Right hindlimb (tissue), 1 donor: ENCODE results near the gene ELF1.

Experiments used
- DNase-seq: peaks from one replicate; pipeline ENCODE4 v3.0.0-alpha.2; 2018

Gene ELF1

DNA sequence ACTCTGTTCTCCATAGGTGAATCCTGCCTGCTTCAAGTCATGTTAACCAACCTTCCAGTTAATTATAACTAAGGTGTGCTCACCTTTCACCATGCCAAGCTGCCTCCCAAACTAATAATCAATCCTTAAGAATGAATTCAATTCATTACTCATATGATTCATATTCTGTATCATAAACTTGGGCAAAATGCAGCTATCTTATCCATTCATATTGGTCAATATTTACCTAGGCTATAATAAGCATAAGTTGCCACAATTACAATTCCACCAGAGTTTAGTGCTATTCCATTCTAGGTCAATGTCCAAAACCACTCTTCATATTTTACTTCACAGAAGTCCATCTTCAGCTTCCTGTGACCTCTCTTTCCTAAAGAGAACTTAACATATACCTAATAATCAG, 13.4 kb downstream of the ELF1 start:
- DNase-seq, result no peak

DNA sequence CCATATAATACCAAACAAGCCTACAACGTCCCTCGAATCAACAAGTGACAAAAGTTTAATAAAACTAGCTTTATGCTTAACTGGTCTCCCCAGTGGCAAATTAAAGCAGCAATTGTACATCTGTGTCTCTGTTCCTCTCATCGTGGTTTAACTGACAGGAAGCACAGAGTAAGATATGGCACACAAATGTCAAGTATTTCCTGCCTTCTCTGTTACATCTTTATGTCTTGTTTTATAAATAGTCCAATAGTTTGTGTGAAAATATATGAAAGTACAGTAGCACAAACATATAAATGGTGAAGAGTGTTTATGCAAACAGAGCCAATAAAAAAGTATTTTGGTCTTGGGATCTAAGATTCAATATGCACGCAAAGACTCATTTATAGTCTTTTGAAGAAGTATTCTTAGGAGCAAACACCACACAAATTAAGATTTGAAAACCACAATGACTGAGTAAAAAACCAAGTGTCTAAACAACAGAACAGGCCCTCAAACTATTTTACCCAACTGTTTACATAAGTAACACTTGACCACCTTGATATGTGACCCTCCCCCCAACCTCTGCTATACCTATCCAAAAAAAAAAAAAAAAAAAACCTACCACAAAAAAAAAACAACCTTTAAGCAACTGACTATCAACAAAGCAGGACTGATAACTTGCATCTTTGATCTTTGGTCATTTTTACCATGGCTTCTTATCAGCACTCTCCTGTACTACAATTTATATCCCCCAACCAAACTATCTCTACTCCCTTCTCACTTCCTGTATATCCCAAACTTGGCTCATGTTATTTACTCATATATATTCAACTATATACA, 14.0 kb downstream of the ELF1 start:
- DNase-seq, result no peak

DNA sequence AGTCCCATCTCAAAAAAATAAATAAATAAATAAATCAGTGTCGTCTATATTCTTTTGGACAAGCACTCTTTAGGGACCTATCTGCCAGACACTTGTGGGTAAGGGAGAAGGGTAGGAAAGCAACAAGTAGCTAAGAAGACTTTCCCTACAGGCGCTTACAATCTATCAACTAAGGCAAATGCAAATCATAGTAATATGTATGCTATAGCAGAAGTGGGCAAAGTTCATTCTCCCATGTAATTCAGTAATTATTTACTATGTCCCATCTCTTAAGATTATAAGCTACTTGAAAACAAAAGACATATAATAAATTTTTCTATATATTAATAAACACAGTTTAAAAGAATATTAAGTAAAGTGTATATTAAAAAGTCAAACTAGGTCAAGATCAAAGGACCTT, 16.5 kb downstream of the ELF1 start:
- DNase-seq, result no peak

DNA sequence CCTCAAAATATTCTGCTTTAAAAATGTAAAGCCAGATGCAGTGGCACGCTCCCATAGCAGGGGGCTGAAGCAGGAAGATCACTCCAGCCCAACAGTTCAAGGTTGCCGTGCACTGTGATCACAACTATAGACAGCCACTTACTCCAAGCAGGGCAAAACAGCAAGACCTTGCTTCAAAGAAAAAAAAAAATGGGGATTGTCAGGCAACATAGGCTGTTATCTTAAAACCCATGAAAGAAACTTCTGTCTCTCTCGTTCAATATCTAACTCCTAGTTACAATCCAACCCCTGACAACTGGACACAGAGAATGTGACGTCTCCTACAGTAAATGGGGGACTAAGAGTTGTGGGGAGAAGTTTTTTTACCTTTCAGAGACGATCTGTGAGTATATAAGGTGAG, 17.4 kb downstream of the ELF1 start:
- DNase-seq, result no peak

DNA sequence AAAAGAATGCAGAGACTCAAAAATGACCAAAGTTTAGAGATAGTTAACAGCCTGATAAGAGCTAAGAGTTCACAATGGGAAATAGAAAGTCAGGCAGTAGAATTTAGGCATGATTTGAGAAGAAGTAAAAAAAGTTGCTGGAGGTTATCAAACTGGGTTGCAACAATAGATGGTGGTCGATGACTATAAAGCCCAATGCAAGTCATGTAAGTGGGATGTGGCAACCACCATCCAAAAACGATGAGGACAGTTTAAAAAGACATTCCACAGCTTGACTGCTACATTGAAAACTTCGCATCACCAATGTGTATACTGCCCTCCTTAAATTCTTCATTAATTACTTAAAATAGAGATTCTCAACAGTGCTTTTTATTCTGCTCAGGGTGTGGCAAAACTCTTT, 19.7 kb downstream of the ELF1 start:
- no peak for DNase-seq

DNA sequence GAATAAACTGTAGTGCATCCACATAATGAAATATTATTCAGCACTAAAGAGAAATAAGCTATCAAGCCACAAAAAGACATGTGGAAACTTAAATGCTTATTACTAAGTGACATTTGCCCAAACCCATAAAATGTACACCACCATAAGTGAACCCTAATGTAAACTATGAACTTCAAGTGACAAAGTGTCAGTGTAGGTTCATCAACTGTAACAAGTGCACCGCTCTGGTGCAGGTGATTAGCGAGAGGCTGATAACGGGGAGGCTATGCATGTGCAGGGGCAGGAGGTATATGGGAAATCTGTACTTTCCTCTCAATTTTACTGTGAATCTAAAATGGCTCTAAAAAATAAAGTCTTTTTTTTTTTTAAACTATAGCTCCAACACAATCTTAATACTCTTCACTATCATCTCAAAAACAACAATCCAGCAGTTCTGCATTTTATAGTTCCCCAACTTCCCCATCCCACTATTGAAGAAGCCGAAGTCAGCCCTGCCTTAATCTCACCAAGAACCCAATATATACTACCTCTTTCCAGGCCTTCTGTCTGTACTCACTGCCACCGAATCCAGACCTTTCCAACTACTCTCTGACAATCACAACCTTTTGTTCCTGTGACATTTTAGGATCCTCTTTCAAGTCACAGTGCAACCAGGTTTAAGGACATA, 22.6 kb downstream of the ELF1 start:
- DNase-seq, result no peak

DNA sequence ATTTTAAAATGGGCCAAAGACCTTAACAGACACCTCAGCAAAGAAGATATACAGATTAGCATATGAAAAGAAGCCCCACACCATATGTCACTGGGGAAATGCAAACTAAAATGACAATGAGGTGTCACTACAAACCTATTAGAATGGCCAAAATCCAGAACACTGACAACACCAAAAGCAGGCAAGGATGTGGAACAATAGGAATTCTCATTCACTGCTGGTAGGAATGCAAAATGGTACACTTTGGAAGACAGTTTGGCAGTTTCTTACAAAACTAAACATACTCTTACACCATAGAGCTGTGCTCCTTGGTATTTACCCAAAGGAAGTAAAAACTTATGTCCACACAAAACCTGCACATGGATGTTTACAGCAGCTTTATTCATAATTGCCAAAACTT, 23.1 kb downstream of the ELF1 start:
- no peak for DNase-seq

DNA sequence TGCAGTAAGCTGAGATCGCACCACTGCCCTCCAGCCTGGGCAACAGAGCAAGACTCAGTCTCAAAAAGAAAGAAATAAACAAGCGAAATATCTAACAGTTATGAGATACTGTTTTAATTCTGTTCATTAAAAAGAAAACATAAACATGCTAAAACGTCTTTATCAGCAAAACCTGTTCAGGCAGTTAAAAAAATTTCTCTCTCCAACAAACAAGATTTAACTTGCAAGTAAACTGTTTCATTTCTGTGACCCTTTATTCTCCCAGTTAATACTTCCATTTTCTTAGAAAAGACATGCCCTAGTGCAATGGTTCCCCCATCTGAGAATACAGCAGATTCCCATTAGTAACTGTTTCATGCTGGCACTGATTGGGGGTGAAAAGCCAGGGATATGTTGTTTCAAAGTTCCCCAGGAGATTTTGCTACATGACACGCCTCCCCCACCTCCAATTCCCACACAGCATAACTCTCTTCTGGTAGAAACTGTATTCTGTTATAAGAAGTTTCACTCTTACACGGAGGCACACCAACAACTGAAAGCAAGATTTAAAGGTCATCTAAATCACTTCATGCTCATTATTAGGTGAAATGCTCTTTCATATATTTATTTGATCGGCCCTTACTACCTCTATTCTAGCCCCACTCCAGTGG, 24.4 kb downstream of the ELF1 start:
- DNase-seq, result no peak

DNA sequence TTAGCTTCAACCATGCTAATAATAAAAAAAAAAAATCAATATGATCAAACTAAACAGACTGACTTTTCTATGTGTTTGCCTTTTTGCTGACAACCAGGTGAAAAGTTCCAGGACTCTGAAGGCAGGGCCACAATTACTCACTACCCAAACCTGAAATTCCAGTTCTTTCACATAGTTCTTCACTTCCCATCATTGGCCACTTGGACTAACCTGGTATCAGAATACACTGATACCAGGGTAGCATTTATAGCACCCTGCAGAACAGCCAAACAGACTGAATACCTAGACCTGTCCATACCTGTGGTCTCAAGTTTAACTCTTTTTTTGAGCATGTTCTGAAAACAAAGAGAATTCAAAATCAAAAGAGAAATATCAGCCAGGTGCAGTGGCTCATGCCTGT, 25.1 kb downstream of the ELF1 start:
- no peak for DNase-seq

DNA sequence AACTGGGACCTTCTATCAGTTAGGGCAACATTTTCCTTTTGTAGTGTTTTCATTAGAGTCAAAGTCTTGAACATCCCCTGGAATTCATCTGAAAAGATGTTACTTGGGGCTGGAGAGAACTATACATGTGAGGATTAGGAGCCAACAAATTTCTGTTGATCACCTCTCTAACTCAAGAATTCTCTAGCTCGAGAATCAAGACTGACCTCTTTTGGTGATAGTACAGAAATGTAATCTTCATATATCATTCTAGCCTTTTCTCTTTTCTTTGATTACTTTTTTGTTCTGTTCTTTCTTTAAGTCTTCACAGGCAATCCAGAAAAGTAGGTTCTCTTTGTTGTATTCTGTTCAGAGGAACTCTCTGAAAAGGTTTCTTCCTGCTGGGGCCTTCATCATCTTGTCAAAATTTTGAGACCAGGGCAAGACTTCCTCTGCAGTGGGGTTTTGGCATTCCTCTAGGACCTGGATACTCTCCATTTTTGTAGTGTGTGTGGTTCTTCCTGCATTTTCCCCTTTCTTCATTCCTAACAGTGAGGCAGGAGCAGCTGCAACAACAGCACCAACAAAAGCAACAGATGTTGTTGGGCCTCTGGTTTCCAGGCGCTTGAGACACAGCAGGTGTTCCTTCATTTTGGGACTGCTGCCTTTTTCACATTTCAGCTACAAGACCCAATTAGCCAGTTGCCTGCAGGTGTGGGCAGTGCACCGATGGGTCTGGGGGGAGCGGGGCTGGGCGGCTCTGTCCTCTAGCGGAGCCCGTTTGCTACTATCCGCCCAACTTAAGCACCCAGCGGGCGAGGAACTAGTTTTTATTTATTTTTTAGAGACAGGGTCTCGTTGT, 26.2 kb downstream of the ELF1 start:
- peak; percentile 54 for DNase-seq

DNA sequence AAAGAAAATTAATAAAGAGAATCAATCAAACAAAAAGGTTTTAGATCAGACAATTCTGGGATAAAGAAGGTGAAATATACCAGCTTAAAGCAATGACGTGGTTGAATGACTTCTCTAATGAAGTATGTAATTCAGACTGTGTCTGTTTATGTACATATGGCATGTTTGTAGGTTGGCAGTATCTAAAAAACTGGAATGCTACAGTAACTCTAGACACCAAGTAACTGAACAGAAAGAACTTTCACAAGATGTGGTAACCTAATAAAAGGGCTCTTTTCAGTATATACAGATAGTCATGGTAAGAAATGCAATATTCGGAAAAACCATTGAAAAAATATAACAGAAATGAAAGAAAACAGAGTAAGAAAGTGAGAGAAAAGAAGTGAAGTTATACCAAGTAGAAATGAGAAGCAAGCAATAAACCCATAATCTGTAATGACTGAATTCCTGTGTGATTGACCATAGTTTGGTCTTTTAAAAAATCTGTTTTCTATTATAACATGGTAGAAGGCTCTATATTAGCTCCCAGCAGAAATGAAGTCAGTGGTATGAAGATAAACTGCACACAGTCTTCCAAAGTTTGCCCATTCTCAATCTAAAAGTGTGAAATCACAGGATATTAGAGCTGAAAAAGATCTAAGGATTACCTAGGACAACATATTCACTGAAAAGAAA, 31.4 kb downstream of the ELF1 start:
- no peak for DNase-seq

DNA sequence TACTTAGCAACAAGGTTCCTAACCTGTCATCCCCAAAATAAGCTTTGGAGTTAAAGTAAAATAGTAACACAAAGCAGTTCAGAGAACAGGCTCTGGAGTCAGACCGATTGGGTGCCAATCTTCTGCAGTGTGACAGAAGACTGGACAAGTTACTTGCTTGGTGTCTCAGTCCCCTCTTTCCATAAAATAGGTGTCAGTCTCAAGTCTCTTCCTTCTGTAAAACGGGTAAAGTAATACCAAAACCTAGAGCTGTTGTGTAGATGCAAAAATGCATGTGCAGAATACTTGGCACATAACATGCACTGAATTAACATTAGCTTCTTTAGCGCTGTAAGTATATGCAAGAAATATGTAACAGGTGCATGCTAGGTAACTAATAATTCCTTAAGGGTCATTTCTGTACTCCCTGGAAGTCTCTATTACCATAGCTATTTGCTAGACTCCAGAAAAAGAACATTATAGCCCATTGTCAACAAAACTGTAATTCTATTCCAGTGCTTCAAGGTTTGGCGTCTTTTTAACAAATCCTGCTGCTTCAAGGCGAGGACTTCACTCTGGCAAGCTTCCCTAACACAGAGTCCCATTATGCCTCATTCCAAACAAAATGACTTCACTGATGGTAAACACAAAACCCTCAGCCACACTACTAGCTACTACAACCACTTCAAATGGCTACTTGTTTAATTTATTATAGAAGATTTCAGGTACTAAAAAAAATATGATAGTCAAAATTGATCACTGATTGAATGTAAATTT, 32.8 kb downstream of the ELF1 start:
- DNase-seq, result no peak

DNA sequence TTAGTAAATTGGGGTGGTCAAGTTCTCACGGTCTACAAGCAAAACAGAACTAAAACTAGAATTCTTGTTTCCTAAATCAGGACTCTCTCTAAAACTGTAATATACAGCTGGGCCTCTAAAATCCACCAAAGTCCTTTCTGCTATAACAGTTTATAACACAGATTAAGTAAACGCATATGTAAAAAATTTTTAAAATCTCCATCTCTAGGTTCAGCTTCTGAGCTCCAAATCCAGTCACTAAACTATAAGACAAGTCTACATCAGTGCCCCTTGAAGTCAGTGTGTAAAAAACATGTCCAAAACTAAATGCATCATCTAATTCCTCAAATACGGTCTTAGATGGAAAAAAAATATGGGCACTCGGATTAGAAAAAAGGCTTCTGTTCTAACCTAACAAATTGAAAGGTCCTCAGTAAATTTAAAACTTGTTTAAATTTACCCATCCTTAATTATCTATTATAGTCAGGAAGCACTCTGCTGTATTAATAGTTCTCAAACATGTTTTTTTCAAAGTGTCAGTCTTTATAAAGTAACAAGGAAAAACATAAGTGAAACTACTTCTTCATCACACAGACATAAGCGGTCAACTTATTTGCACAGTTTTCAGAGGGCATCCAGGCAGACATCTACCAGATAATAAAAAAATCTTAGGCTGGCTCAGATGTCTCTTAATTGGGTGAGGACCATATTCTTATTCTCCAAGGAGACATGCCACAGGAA, 33.6 kb downstream of the ELF1 start:
- DNase-seq, result no peak

DNA sequence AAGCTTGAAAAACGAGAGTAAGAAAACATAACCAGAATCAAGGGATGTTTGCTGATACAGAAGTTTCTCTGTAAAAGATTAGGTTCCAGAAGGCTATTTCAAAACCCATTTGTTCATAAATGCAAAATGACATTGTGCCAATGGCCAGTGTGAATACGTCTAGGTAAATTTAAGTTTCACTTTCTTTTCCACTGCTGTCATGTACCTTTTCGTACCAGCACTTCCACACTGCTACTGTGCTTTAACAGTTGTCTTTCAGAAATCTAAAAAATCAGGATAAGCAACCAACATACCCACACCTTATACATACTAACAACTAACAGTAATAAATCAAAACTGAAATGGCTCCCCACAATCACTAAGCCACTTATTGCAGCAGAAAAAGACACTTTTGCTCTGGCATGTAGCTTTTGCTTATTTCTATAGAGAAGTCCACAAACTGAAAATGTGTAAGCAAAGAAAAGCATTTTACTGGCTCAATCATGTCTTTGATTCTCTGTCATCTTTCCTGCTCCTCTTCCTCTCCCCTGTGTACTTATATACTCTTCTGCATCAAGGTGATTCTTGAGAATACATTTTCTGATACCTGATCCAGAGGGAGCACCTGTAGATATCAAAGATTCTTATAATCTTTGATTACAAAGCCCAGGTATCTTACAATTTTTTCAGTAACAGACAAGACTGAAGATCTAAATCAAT, 34.3 kb downstream of the ELF1 start:
- no peak for DNase-seq

DNA sequence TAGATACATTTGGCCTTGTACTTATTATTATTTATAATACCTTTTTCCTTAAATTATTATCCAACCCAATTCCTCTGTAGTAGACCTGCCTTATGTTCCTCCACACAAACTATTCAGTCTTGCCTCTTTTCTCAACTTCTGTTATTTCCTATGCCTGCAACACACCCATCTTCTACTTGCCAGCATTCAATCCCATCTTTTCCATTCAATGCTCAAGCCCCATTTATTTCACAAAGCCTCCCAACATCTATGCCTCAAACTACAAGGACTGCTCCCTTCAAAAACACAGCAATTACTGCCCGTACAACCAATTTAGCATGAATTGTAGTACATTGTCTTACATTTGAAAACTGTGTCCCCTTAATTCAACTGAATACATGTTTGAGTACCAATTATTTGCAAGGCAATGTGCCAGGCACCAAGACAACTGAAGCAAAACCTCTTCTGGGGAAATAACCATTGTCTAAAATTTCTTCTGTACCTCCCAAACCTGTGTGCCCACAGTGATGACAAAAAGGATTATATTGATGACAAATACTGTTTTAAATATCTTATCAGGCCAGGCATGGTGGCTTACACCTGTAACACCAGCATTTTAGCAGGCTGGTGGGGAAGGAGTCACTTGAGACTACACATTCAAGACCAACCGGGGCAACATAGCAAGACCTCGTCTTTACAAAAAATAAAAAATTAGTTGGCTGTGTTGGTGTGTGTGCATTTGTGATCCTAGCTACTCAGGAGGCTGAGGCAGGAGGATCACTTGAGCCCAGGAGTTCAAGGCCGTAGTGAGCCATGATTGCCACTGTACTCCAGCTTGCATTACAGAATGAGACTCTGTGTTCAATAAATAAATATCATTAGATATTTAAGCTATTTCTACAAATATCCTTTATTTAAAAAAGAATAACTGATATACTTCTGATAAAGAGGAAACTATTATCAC, 35.1 kb downstream of the ELF1 start:
- DNase-seq, result no peak

DNA sequence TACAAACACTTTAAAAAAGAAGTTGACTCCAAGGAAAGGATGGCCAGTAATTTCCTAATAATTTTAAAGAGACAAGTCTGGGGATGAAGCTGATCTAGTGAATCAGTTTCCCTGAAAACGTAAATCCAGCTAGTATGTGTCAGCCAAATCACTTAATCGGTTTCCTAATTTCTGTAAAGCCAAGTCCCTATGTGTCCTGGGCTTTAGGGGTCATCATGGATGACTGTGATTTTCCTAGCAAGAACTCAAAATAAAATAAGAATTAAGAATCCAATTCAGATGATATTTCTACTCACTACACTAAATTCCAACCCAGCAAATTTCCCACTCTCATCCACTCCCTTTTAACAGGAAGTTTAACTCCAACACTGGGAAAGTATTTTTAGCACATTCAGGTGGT, 35.9 kb downstream of the ELF1 start:
- DNase-seq, result no peak

DNA sequence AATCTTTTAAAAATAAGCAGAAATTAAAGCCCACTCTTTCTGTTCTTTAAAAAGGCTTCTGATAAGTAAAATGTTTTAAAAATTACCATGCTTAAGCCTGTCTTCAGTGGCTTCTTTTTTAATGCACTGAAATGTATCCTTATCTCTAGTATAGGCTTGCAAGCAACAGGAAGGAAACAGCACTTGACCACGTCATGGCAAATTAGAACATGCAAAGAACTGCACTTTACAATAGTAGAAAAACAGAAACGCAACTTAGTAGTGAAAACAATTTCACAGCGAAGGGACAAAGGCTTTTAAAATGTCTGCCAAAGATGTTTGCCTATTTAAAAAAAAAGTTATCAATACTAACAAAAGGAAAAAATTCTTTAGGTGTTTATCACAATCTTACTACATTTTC, 36.3 kb downstream of the ELF1 start:
- DNase-seq, result no peak

DNA sequence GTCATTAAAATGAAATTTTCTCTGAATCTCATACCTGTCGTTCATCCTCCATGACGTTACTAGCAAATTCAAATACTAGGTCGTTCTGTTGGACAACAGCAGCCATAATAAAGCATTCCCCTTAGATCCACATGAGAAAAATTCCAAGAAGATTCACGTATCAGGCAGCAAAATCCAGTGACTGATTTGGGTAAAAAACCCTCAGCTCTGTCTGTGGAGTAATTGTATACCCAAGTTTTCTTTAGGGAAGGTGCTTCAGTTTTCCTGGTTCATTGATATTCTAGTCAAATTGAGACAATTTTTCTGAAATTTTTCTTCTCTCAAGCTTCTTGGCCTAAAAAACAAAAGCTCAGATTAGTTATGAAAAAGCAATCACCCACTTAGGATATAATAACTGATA, 37.2 kb downstream of the ELF1 start:
- no peak for DNase-seq

DNA sequence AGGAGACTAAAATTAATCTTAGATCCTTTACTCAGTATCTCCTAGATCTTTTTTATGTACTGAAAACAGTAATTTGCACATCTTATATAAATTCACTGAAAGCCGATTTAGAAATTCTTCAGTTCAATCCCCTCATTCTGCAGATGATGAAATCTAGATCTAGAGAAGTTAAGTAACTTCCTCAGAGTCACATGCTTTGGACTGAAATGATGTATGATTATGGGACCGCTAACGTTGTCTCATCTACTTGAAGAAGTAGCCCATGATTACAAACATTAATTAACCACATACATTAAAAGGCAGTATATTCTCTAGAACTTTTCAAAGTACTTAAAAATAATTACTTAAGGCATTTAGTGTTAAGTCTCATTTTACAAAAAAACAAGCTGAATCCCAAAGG, 37.8 kb downstream of the ELF1 start:
- no peak for DNase-seq
